ENCODE results near the gene MCAM.

Gene MCAM

GRCh38 chr11:119316729-119317591 is at the start of gene MCAM:
Gene MCAM, minus strand, starts transcription at chr11:119317130. Its CDS starts 29 bp downstream, at chr11:119317101.
- DNase-seq = no peak

GRCh38 chr11:119365071-119365591 is 48.2 kb upstream of the MCAM start:
- DNase-seq = no peak

GRCh38 chr11:119363851-119364590 is 47.1 kb upstream of the MCAM start:
- peak in 3 of 4 experiments; percentile 20 to 40 (median 29) for DNase-seq

GRCh38 chr11:119363081-119363850 is 46.3 kb upstream of the MCAM start:
- no peak for DNase-seq

- no peak for DNase-seq
Observed at GRCh38 chr11:119362741-119363080, 45.8 kb upstream of the MCAM start.

GRCh38 chr11:119361941-119362725 is 45.2 kb upstream of the MCAM start:
- no peak for DNase-seq

GRCh38 chr11:119361056-119361787 is 44.3 kb upstream of the MCAM start:
- no peak for DNase-seq

- no peak for DNase-seq
Observed at GRCh38 chr11:119359365-119360214, 42.7 kb upstream of the MCAM start.

- no peak for DNase-seq
Observed at GRCh38 chr11:119357074-119357473, 40.1 kb upstream of the MCAM start.

- peak; percentile 20 to 63 (median 46) for DNase-seq
Observed at GRCh38 chr11:119356349-119357031, 39.6 kb upstream of the MCAM start.

- no peak for DNase-seq
Observed at GRCh38 chr11:119355091-119355843, 38.3 kb upstream of the MCAM start.

GRCh38 chr11:119352857-119353260 is 35.9 kb upstream of the MCAM start:
- no peak for DNase-seq

GRCh38 chr11:119351232-119351631 is 34.3 kb upstream of the MCAM start:
- DNase-seq = no peak

GRCh38 chr11:119350302-119350701 is 33.4 kb upstream of the MCAM start:
- DNase-seq = no peak

GRCh38 chr11:119347940-119348605 is 31.1 kb upstream of the MCAM start:
- DNase-seq = no peak

- no peak for DNase-seq
Observed at GRCh38 chr11:119347242-119347641, 30.3 kb upstream of the MCAM start.

GRCh38 chr11:119346605-119347004 is 29.7 kb upstream of the MCAM start, which contains the start of gene MFRP:
Gene MFRP, minus strand, starts transcription at chr11:119346705. Its CDS starts 192 bp downstream, at chr11:119346513.
- DNase-seq = no peak

- DNase-seq = no peak
Observed at GRCh38 chr11:119345685-119346084, 28.8 kb upstream of the MCAM start.

Data from activated naive CD4-positive, alpha-beta T cell (primary cell).